Subcutaneous preadipocyte (primary cell): ENCODE measurements around the gene HADHA. TPM values are rescaled to one million over a fixed set of nuclear protein-coding genes. Genes with fewer than 3 reads are reported as not detected.

Source experiments
- total RNA-seq: library from RNA; depleted of rRNA; stranded (reverse); fragments of >200 nt; gene quantifications from 2 replicates; pipeline ENCODE4 v1.2.3, GENCODE V29; 2012

Gene HADHA
- total RNA-seq: 153 and 155 TPM in 2 replicates

DNA sequence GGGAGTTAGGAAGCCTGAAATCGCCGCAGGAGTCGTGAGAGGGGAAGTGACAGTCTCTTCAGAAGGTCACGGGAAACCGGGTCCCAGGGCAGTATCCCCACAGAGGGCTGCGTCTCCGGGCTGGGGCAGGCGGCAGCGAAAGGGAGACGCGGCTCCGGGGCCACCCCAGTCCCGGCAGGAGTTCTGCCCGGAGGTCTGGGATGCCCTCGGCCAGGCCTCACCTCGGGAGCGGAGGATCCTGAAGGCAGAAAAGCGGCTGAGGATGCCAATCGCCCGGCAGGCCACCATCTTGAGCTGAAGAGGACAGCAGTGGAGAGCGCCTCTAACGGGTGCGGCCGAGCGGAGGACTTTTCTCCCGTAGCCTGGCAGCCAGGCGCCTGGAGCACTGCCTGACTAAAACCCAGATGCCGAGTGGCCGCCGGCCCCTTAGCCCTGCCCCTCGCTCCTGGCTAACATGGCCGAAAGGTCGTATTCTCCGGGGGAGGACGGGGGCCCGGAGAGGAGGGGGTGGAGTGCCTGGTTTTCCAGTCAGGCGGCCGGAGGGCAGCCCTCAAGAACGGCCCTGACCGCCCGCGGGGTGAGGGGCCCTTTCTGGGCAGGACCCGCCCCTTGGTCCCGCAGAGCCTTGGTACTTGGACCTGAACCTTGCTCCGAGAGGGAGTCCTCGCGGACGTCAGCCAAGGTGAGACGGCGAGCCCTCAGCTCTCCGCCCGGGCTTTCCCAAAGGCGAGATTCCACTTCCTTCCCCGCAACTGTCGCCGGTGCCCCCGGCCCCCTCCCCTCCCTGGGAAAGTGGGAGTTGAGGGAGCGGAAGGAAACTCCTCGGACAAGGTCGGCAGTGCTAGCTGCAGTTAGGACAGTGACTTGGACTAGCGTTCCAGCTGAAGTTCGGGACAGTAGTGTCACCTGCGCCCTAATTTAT lies at the start of gene HADHA, which contains the start of gene HADHB:
Gene HADHA, minus strand, starts transcription at position 324 of the 922 bp plus-strand sequence. Its CDS starts 36 bp downstream, at position 288.
Gene HADHB, plus strand, starts transcription at position 631 of the 922 bp plus-strand sequence. CDS start 9,316 bp downstream, outside the sequence.

DNA sequence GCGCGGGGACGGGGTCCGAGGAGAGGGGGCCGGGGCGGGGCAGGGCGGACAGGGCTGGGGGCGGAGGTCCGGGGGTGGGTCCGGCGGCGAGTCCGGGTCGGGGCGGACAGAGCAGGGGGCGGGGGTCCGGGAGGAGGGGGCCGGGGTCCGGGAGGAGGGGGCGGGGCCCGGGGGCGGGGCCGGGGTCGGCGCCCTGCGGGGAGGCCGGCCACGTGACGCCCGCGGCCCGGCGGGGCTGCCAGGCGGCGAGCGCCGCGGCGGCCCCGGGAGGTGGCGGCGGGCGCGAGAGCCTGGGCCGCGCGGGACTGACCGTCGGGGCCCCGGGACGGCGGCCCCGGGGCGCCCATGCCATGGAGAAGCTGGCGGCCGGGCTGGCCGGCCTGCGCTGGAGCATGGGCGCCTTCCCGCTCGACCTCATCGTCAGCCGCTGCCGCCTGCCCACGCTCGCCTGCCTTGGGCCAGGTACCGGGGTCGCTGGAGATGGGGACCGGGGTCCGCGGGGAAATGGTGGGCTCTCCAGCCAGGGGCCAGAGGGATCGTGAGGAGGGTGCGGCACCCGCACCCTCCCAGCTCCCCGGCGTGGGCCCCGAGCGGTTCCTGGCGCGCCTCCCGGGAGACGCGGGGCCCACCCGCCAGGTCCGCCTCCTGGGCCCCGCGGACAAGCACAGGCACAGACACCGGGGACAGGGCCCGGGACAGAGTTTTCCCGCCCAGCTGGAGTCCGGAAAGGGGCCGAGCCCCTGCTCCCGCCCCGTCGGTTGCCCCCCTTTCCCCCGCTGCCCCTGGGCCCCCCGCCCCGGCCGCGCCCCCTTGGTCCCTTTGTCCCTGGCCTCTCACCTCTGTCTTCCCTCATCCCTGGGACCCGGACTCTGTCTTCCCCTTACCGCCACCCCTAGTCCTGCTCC lies 71.3 kb downstream of the HADHA start, which contains the start of gene GAREM2:
Gene GAREM2, plus strand, starts transcription at position 218 of the 905 bp plus-strand sequence. Its CDS starts 133 bp downstream, at position 351.

Other genes starting within 250 kb of the HADHA start
- 109 and 111 TPM in 2 replicates for gene RAB10, start 210.5 kb downstream of the HADHA start, total RNA-seq
- 0.78 and 1.5 TPM in 2 replicates for gene GAREM2, start 71.5 kb downstream of the HADHA start, total RNA-seq
- gene HADHB, start 307 bp upstream of the HADHA start, total RNA-seq: 104 and 128 TPM in 2 replicates
- gene SELENOI, start 101.5 kb upstream of the HADHA start, total RNA-seq: 20.2 and 32.3 TPM in 2 replicates
- under 0.01 and 2.5 TPM in 2 replicates for gene ADGRF3, start 102.2 kb upstream of the HADHA start, total RNA-seq
- not detected in 2 replicates for gene DRC1, start 157.3 kb upstream of the HADHA start, total RNA-seq
- gene OTOF, start 233.5 kb upstream of the HADHA start, total RNA-seq: under 0.01 and 0.39 TPM in 2 replicates